ENCODE results near the gene NPM3. TPM values are rescaled to one million over a fixed set of nuclear protein-coding genes. Genes with fewer than 3 reads are reported as not detected.

Gene NPM3
- total RNA-seq, 1 experiment from 2014 or later = 119 TPM

- DNase-seq (ENCODE audit: low read depth) = no peak
Observed at GRCh38 chr10:101759309-101760247, 23.7 kb downstream of the NPM3 start.

- DNase-seq (ENCODE audit: low read depth) = no peak
Observed at GRCh38 chr10:101758858-101759257, 24.4 kb downstream of the NPM3 start.

GRCh38 chr10:101752241-101752640 lies 31.0 kb downstream of the NPM3 start:
- DNase-seq (ENCODE audit: low read depth) = no peak

GRCh38 chr10:101749047-101750016 lies 33.9 kb downstream of the NPM3 start:
- DNase-seq (ENCODE audit: low read depth) = no peak

GRCh38 chr10:101748496-101748895 lies 34.8 kb downstream of the NPM3 start:
- no peak for DNase-seq (ENCODE audit: low read depth)

- no peak for DNase-seq (ENCODE audit: low read depth)
Observed at GRCh38 chr10:101745074-101745696, 38.1 kb downstream of the NPM3 start.

GRCh38 chr10:101744267-101744666 lies 39.0 kb downstream of the NPM3 start:
- no peak for DNase-seq (ENCODE audit: low read depth)

- no peak for DNase-seq (ENCODE audit: low read depth)
Observed at GRCh38 chr10:101741938-101742337, 41.3 kb downstream of the NPM3 start.

- DNase-seq (ENCODE audit: low read depth) = no peak
Observed at GRCh38 chr10:101736666-101737065, 46.6 kb downstream of the NPM3 start.

GRCh38 chr10:101732096-101732495 lies 51.1 kb downstream of the NPM3 start:
- DNase-seq (ENCODE audit: low read depth) = no peak

Other genes starting within 250 kb of the NPM3 start
- 4.6 and 6.5 TPM in 2 replicates for gene POLL, start 195.2 kb downstream of the NPM3 start, total RNA-seq (2014; rRNA removed; shearing (Covaris generic))
- gene DPCD, start 195.1 kb downstream of the NPM3 start, total RNA-seq (2014; rRNA removed; shearing (Covaris generic)) = 76.1 and 85.7 TPM in 2 replicates
- gene FBXW4, start 88.3 kb downstream of the NPM3 start, total RNA-seq (2014; rRNA removed; shearing (Covaris generic)) = 6.1 and 6.5 TPM in 2 replicates
- not detected in 2 replicates for gene FGF8, start 7.3 kb downstream of the NPM3 start, total RNA-seq (2014; rRNA removed; shearing (Covaris generic))
- 47.6 and 58.9 TPM in 2 replicates for gene OGA, start 35.0 kb upstream of the NPM3 start, total RNA-seq (2014; rRNA removed; shearing (Covaris generic))
- 0.40 TPM in 1 of 2 replicates, not detected in the other for gene KCNIP2, start 60.4 kb upstream of the NPM3 start, total RNA-seq (2014; rRNA removed; shearing (Covaris generic))

Measured in Daoy (cell line).